Astrocyte of the cerebellum (primary cell): Measurements from ENCODE around the gene ATIC.
"Not testable (repeated sequence)": the region's sequence is repeated elsewhere in the genome, so short reads cannot be mapped to it uniquely, and the experiment has no call there.

Experiments
- DNase-seq: peaks from one replicate; pipeline ENCODE4 v3.0.0-alpha.2; 2011; ENCODE audit warnings: low read depth
- H3K4me3 ChIP-seq: 2 replicates; pipeline ENCODE4 v1.5.1; 2011; ENCODE audit warnings: mild to moderate bottlenecking, low read depth, low read length, moderate library complexity
- CTCF ChIP-seq: IDR thresholded peaks from 2 replicates; pipeline ENCODE4 v1.5.1; 2012; ENCODE audit warnings: low read length, low read depth, moderate library complexity, mild to moderate bottlenecking; ENCODE audit errors: missing control alignments
- in situ Hi-C: cut with HindIII; loops from 2 replicates; pipeline ENCODE4 v1.10.0; 2017; ENCODE audit warnings: low sequenced_read_pairs

ATIC gene

GRCh38 chr2:215286309-215286708 lies 25.6 kb upstream of the ATIC start:
- DNase-seq = no peak
- no peak overlapping the region for H3K4me3 ChIP-seq
- no peak for TF ChIP-seq CTCF
- in situ Hi-C loops = no loop called here

GRCh38 chr2:215288112-215288815 lies 23.6 kb upstream of the ATIC start:
- no peak for DNase-seq
- no peak overlapping the region for H3K4me3 ChIP-seq
- in situ Hi-C loops = no loop called here
- no peak for TF ChIP-seq CTCF

GRCh38 chr2:215290980-215291599 lies 20.8 kb upstream of the ATIC start:
- in situ Hi-C loops = no loop called here
- DNase-seq = no peak
- no peak overlapping the region for H3K4me3 ChIP-seq
- no peak for TF ChIP-seq CTCF

- in situ Hi-C loops = no loop called here
- H3K4me3 ChIP-seq = no peak overlapping the region
- no peak for TF ChIP-seq CTCF
- DNase-seq = no peak
Observed at GRCh38 chr2:215293879-215294278, 18.0 kb upstream of the ATIC start.

- H3K4me3 ChIP-seq = no peak overlapping the region
- TF ChIP-seq CTCF = no peak
- no peak for DNase-seq
- in situ Hi-C loops = no loop called here
Observed at GRCh38 chr2:215299337-215299859, 12.5 kb upstream of the ATIC start.

- no peak for DNase-seq
- no peak for TF ChIP-seq CTCF
- in situ Hi-C loops = no loop called here
- H3K4me3 ChIP-seq = no peak overlapping the region
Observed at GRCh38 chr2:215301994-215302393, 9.9 kb upstream of the ATIC start.

- H3K4me3 ChIP-seq = peak overlapping the region; percentile 66
- DNase-seq, in situ Hi-C loops: not testable (repeated sequence)
Observed at GRCh38 chr2:215311259-215311624, 617 bp upstream of the ATIC start.
